ENCODE results near the gene NUDT2. TPM values are rescaled to one million over a fixed set of nuclear protein-coding genes. Genes with fewer than 3 reads are reported as not detected.

The NUDT2 gene
- total RNA-seq, 1 donor from 2014 or later: 27.6 TPM

GRCh38 chr9:34382054-34382453 lies 52.7 kb downstream of the NUDT2 start:
- intact Hi-C loops (cut with micrococcal nuclease): no loop called here

- intact Hi-C loops (cut with micrococcal nuclease): no loop called here
Measured at GRCh38 chr9:34382879-34383278, 53.5 kb downstream of the NUDT2 start.

GRCh38 chr9:34383904-34384303 lies 54.5 kb downstream of the NUDT2 start:
- intact Hi-C loops (cut with micrococcal nuclease): no loop called here

GRCh38 chr9:34384368-34385165 lies 55.2 kb downstream of the NUDT2 start:
- intact Hi-C loops (cut with micrococcal nuclease): no loop called here

- intact Hi-C loops (cut with micrococcal nuclease): no loop called here
Measured at GRCh38 chr9:34385561-34386230, 56.3 kb downstream of the NUDT2 start.

GRCh38 chr9:34386656-34387055 lies 57.3 kb downstream of the NUDT2 start:
- intact Hi-C loops (cut with micrococcal nuclease): no loop called here

- intact Hi-C loops (cut with micrococcal nuclease): no loop called here
Measured at GRCh38 chr9:34387239-34387638, 57.9 kb downstream of the NUDT2 start.

GRCh38 chr9:34392511-34392910 lies 63.1 kb downstream of the NUDT2 start:
- intact Hi-C loops (cut with micrococcal nuclease): no loop called here

Other genes starting within 250 kb of the NUDT2 start
- gene DCAF12, start 202.9 kb upstream of the NUDT2 start, total RNA-seq: 53.2 and 54.0 TPM in 2 replicates
- 30.9 and 31.2 TPM in 2 replicates for gene UBAP1, start 150.5 kb upstream of the NUDT2 start, total RNA-seq
- gene KIF24, start 301 bp upstream of the NUDT2 start, total RNA-seq: 7.8 TPM in 2 replicates
- 1.0 and 1.2 TPM in 2 replicates for gene MYORG, start 47.3 kb downstream of the NUDT2 start, total RNA-seq
- gene FAM219A, start 129.0 kb downstream of the NUDT2 start, total RNA-seq: 15.0 and 16.0 TPM in 2 replicates
- gene DNAI1, start 129.2 kb downstream of the NUDT2 start, total RNA-seq: not detected in 2 replicates
- not detected in 2 replicates for gene ENHO, start 193.4 kb downstream of the NUDT2 start, total RNA-seq

Measured in T-helper 2 cell treated with Interferon-gamma antibody and Interleukin-4, amounts not matched to agents 100 ng/mL and 5 ng/mL, for 36 hours (primary cell).